DND-41 (cell line): ENCODE results near the gene ELL2.

Experiments
- ATAC-seq: fragments of 200-7000 bp; cut with Tn5 transposase; 3 replicates; pipeline ENCODE4 v1.9.1; 2021; ENCODE audit warnings: low read depth; ENCODE audit not compliant: insufficient read depth
- DNase-seq: peaks from one replicate; pipeline ENCODE4 v3.0.0-alpha.2; 2020
- H2AFZ ChIP-seq: 2 replicates; pipeline ENCODE4 v1.6.0; 2012; ENCODE audit warnings: low read depth, low read length
- H3K27ac ChIP-seq: 2 replicates; pipeline ENCODE4 v1.5.1; 2012; ENCODE audit warnings: low read length, inconsistent platforms
- H3K27me3 ChIP-seq: fragments of 200-600 bp; sonication (generic); 2 replicates; pipeline ENCODE4 v1.6.0; 2012; ENCODE audit warnings: low read length, mild to moderate bottlenecking, inconsistent platforms; ENCODE audit not compliant: insufficient read depth, poor library complexity
- H3K36me3 ChIP-seq: 2 replicates; pipeline ENCODE4 v1.5.1; 2012; ENCODE audit warnings: low read length, inconsistent platforms; ENCODE audit not compliant: insufficient read depth
- H3K4me1 ChIP-seq: 2 replicates; pipeline ENCODE4 v1.5.1; 2012; ENCODE audit warnings: mild to moderate bottlenecking, low read length; ENCODE audit not compliant: insufficient read depth
- H3K4me2 ChIP-seq: 2 replicates; pipeline ENCODE4 v1.6.0; 2012; ENCODE audit warnings: mild to moderate bottlenecking, moderate library complexity, low read length, inconsistent platforms; ENCODE audit not compliant: insufficient read depth
- H3K4me3 ChIP-seq, 2 experiments: fragments of 200-600 bp in 1 of 2; shearing (Covaris generic) in 1 of 2; 2 replicates each; pipeline ENCODE4 v1.5.1; 2012 to 2016; ENCODE audit warnings: inconsistent platforms in 2 of 2, low read length in 2 of 2, mild to moderate bottlenecking in 2 of 2, low read depth in 1 of 2, moderate library complexity in 1 of 2
- H3K79me2 ChIP-seq: 2 replicates; pipeline ENCODE4 v1.6.0; 2012; ENCODE audit warnings: low read length, inconsistent platforms; ENCODE audit not compliant: insufficient read depth
- H3K9ac ChIP-seq: 2 replicates; pipeline ENCODE4 v1.6.0; 2012; ENCODE audit warnings: low read depth, mild to moderate bottlenecking, inconsistent platforms, low read length, moderate library complexity
- H3K9me3 ChIP-seq: 2 replicates; pipeline ENCODE4 v1.5.1; 2012; ENCODE audit warnings: low read length, moderate library complexity, mild to moderate bottlenecking, inconsistent platforms; ENCODE audit not compliant: insufficient read depth, severe bottlenecking
- H4K20me1 ChIP-seq: 2 replicates; pipeline ENCODE4 v1.6.0; 2012; ENCODE audit warnings: low read length; ENCODE audit not compliant: insufficient read depth
- CTCF ChIP-seq: IDR thresholded peaks from 2 replicates; pipeline ENCODE4 v1.5.1; 2012; ENCODE audit warnings: borderline replicate concordance, low read length, moderate library complexity, mild to moderate bottlenecking; ENCODE audit not compliant: poor library complexity, severe bottlenecking; ENCODE audit errors: extremely low read depth
- EZH2 ChIP-seq: IDR thresholded peaks from 3 replicates; pipeline ENCODE4 v1.6.1; 2012; ENCODE audit warnings: borderline replicate concordance, low read depth, mild to moderate bottlenecking, moderate library complexity, low read length, inconsistent platforms; ENCODE audit not compliant: severe bottlenecking

ELL2 gene

GRCh38 chr5:95961617-95962474 lies at the start of gene ELL2:
Gene ELL2 (minus strand): TSS chr5:95961851. CDS start chr5:95961721, 130 bp downstream.
- Histone ChIP-seq H3K9me3 (no peaks in the 10 kb centered on the region), H3K4me1 (no peaks in the 10 kb centered on the region), H3K36me3 (no peaks in the 10 kb centered on the region), H3K27ac (no peak within 1 kb of the TSS), H2AFZ (no peak within 1 kb of the TSS), H4K20me1 (no peaks in the 10 kb centered on the region), H3K9ac (no peak within 1 kb of the TSS), H3K4me2 (no peak within 1 kb of the TSS), H3K27me3 (no peaks in the 10 kb centered on the region), H3K79me2 (no peaks in the 10 kb centered on the region), H3K4me3 (no peak within 1 kb of the TSS)
- TF ChIP-seq CTCF (no peak), EZH2 (no peak)
- no peak for ATAC-seq
- no peak for DNase-seq

DNA sequence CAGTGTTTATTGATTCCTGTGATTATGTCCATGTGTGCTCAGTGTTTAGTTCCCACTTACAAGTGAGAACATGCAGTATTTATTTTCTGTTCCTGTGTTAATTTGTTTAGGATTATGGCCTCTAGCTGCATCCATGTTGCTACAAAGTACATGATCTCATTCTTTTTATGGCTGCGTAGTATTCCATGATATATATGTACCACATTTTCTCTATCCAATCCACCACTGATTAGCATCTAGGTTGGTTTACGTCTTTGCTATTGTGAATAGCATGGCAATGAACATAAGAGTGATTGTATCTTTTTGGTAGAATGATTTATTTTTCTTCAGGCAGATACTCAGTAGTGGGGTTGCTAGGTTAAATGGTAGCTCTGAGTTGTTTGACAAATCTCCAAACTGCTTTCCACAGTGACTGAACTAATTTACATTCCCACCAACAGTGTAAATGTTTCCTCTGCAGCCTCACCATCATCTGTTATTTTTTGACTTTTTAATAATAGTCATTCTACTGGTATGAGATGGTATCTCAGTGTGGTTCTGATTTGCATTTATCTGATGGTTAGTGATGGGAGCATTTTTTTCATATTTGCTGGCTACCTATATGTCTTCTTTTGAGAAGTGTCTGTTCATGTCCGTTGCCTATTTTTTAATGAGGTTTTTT lies 47.5 kb upstream of the ELL2 start:
- Histone ChIP-seq H3K9ac (no peak overlapping the region), H4K20me1 (no peaks in the 10 kb centered on the region), H3K4me2 (no peak overlapping the region), H3K79me2 (no peaks in the 10 kb centered on the region), H2AFZ (no peak overlapping the region), H3K4me1 (no peaks in the 10 kb centered on the region), H3K4me3 (no peak overlapping the region), H3K27me3 (no peaks in the 10 kb centered on the region), H3K9me3 (no peaks in the 10 kb centered on the region), H3K36me3 (no peaks in the 10 kb centered on the region), H3K27ac (no peak overlapping the region)
- no peak for ATAC-seq
- no peak for DNase-seq
- no peak for TF ChIP-seq EZH2
- TF ChIP-seq CTCF = no peak

- no peak for ATAC-seq
Observed at GRCh38 chr5:96008487-96008886, 46.8 kb upstream of the ELL2 start.

GRCh38 chr5:96007051-96007450 lies 45.4 kb upstream of the ELL2 start:
- H3K79me2 ChIP-seq = no peaks in the 10 kb centered on the region
- H3K9ac ChIP-seq = no peak overlapping the region
- H4K20me1 ChIP-seq = no peaks in the 10 kb centered on the region
- no peak for DNase-seq
- no peaks in the 10 kb centered on the region for H3K4me1 ChIP-seq
- TF ChIP-seq EZH2 (no peak), CTCF (no peak)
- no peaks in the 10 kb centered on the region for H3K36me3 ChIP-seq
- H3K9me3 ChIP-seq = no peaks in the 10 kb centered on the region
- ATAC-seq = no peak
- H3K4me3 ChIP-seq = no peak overlapping the region
- H3K27me3 ChIP-seq = no peaks in the 10 kb centered on the region
- H3K4me2 ChIP-seq = no peak overlapping the region
- no peak overlapping the region for H2AFZ ChIP-seq
- no peak overlapping the region for H3K27ac ChIP-seq

More at GRCh38 chr5:96008487-96008886, 46.8 kb upstream of the ELL2 start:
- Histone ChIP-seq H2AFZ (no peak overlapping the region), H3K79me2 (no peaks in the 10 kb centered on the region), H3K4me3 (no peak overlapping the region), H4K20me1 (no peaks in the 10 kb centered on the region), H3K4me1 (no peaks in the 10 kb centered on the region), H3K4me2 (no peak overlapping the region), H3K27me3 (no peaks in the 10 kb centered on the region), H3K36me3 (no peaks in the 10 kb centered on the region), H3K9me3 (no peaks in the 10 kb centered on the region), H3K9ac (no peak overlapping the region), H3K27ac (no peak overlapping the region)
- no peak for DNase-seq
- no peak for TF ChIP-seq EZH2
